ENCODE results near the gene ORM2. TPM values are rescaled to one million over a fixed set of nuclear protein-coding genes. Genes with fewer than 3 reads are reported as not detected.

The ORM2 gene
- total and polyA plus RNA-seq, 9 of the 15 experiments (the other 6 are each of a cell fraction or from before 2014, with no cell fraction given), result 0.98 TPM; not detected in 8

DNA sequence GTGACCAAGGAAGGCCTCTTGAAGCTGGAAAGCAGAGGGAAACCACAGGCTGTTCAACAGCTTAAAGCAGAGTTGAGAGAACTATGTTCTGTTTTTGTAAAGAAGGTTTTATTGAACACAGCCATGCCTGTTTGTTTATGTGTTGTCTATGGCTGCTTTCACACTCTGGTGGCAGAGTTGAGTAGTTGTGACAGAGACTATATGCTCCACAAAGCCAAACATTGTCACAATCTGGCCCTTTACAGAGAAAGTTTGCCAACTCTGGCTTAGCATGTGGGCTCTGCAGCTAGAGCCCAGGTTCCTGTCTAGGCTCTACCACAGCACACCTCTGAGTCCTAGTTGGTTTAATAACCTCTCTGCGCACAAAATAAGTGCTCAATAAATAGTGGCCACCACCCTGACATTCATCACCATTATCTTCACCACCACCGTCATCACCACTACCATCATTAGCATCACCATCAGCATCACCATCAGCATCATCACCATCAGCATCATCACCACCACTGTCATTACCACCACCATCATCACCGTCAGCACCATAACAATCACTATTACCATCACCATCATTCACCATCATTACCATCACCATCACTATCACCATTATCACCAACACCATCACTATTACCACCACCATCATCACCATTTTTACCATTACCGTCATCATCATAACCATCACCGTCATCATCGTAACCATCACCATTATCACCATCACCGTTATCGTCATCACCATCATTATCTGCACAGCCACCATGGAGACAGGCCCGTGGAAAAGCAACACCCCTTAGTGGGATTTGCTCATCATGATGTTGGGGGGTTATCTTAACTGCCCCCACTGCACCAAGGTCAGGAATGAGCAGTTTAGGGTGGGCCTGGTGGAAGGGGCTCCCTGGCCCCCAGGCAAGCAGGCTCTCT, 39.8 kb downstream of the ORM2 start:
- Histone ChIP-seq H3K4me2 (ENCODE audit: insufficient read depth, low read length) (no peak overlapping the region), H3K9ac (ENCODE audit: insufficient read depth in 1 of 2, low read depth in 2 of 2, low read length in 2 of 2) (no peak overlapping the region), H3K9me1 (ENCODE audit: control insufficient read depth, insufficient read depth, low read length) (no peaks in the 10 kb centered on the region), H4K20me1 (replicated peaks; ENCODE audit: control insufficient read depth, insufficient read depth, low read length) (no peaks in the 10 kb centered on the region; the same call in 1 of the 2 replicates), H3K79me2 (ENCODE audit: control insufficient read depth, insufficient read depth, low read length) (no peaks in the 10 kb centered on the region), H3K27ac (ENCODE audit: extremely low read depth, low read depth, low read length) (no peak overlapping the region), H2AFZ (ENCODE audit: low read depth, low read length) (no peak overlapping the region), H3K27me3 (ENCODE audit: control insufficient read depth in 2 of 2, insufficient read depth in 2 of 2, low read length in 2 of 2) (no peaks in the 10 kb centered on the region), H3K4me1 (replicated peaks in 1 of 2; ENCODE audit: control insufficient read depth in 2 of 2, insufficient read depth in 2 of 2, low read length in 2 of 2) (peaks cover 0 to 17% of the 10 kb centered on the region in 2 experiments; a peak in 2 of 5 replicates), H3K4me3 (no peak overlapping the region), H3K9me3 (replicated peaks; ENCODE audit: control insufficient read depth, insufficient read depth, low read depth, low read length) (no peaks in the 10 kb centered on the region), H3K36me3 (ENCODE audit: control insufficient read depth, insufficient read depth, low read length) (no peaks in the 10 kb centered on the region)
- no peak for ATAC-seq
- DNase-seq (ENCODE audit: extremely low read depth in 1 of 4, low spot score in 3 of 4), result no peak
- POLR2A ChIA-PET, result interaction anchor here (0.7 kb wide), 1 partner anchor 17 kb away, joined by 5 read pairs; no protein-coding TSS in a partner anchor
- intact Hi-C loops (cut with micrococcal nuclease), result no loop called here
- no TSS peak for BruUV-seq (replicated peaks)
- in situ Hi-C loops (cut with MboI), result no loop called here
- no peak for FAIRE-seq
- CTCF ChIA-PET (ENCODE audit: low intra/inter-chr PET ratio), result interaction anchor here (0.6 kb wide), 1 partner anchor 1429 kb away, joined by 3 read pairs; no protein-coding TSS in a partner anchor
- whole genome bisulfite sequencing (ENCODE audit: insufficient coverage, low coverage, missing lambda C conversion rate), result 77% methylated on average over 9 of the region's 9 CpGs
- no peak for TF ChIP-seq ZBTB17 (CRISPR knock-in tag; IDR thresholded peaks at IDR 0.05)
- TF ChIP-seq FOXA1 (IDR thresholded peaks at IDR 0.05; ENCODE audit: borderline replicate concordance), result no peak
- peak in 1 of 2 experiments; percentile 26; a peak in 1 of 4 replicates for TF ChIP-seq HDAC1 (IDR thresholded peaks at IDR 0.05)
- TF ChIP-seq EHMT2 (IDR thresholded peaks at IDR 0.05), result 0 out of 2 replicates have a peak, but pooled peaks have one; percentile 39
- peak; percentile 32; the same call in 1 of the 2 replicates for TF ChIP-seq TSC22D4 (tag; IDR thresholded peaks at IDR 0.05)
- TF ChIP-seq, protein P1, sequence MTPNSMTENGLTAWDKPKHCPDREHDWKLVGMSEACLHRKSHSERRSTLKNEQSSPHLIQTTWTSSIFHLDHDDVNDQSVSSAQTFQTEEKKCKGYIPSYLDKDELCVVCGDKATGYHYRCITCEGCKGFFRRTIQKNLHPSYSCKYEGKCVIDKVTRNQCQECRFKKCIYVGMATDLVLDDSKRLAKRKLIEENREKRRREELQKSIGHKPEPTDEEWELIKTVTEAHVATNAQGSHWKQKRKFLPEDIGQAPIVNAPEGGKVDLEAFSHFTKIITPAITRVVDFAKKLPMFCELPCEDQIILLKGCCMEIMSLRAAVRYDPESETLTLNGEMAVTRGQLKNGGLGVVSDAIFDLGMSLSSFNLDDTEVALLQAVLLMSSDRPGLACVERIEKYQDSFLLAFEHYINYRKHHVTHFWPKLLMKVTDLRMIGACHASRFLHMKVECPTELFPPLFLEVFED (CRISPR knock-in tag; conservative IDR thresholded peaks at IDR 0.05), result peak; percentile 86
- TF ChIP-seq, protein P2, sequence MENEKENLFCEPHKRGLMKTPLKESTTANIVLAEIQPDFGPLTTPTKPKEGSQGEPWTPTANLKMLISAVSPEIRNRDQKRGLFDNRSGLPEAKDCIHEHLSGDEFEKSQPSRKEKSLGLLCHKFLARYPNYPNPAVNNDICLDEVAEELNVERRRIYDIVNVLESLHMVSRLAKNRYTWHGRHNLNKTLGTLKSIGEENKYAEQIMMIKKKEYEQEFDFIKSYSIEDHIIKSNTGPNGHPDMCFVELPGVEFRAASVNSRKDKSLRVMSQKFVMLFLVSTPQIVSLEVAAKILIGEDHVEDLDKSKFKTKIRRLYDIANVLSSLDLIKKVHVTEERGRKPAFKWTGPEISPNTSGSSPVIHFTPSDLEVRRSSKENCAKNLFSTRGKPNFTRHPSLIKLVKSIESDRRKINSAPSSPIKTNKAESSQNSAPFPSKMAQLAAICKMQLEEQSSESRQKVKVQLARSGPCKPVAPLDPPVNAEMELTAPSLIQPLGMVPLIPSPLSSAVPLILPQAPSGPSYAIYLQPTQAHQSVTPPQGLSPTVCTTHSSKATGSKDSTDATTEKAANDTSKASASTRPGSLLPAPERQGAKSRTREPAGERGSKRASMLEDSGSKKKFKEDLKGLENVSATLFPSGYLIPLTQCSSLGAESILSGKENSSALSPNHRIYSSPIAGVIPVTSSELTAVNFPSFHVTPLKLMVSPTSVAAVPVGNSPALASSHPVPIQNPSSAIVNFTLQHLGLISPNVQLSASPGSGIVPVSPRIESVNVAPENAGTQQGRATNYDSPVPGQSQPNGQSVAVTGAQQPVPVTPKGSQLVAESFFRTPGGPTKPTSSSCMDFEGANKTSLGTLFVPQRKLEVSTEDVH (IDR thresholded peaks at IDR 0.05; ENCODE audit: low read depth, partially characterized antibody), result peak; percentile 41
- TF ChIP-seq SUPT5H (IDR thresholded peaks at IDR 0.05), result peak; percentile 30; the same call in 1 of the 2 replicates
- TF ChIP-seq, protein P3, sequence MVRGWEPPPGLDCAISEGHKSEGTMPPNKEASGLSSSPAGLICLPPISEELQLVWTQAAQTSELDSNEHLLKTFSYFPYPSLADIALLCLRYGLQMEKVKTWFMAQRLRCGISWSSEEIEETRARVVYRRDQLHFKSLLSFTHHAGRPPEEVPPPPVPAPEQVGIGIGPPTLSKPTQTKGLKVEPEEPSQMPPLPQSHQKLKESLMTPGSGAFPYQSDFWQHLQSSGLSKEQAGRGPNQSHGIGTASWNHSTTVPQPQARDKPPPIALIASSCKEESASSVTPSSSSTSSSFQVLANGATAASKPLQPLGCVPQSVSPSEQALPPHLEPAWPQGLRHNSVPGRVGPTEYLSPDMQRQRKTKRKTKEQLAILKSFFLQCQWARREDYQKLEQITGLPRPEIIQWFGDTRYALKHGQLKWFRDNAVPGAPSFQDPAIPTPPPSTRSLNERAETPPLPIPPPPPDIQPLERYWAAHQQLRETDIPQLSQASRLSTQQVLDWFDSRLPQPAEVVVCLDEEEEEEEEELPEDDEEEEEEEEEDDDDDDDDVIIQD (CRISPR knock-in tag; IDR thresholded peaks at IDR 0.05), result no peak
- no peak for TF ChIP-seq NFYB (IDR thresholded peaks at IDR 0.05; ENCODE audit: extremely low read depth, insufficient read length)
- no peak for TF ChIP-seq EGR1 (conservative IDR thresholded peaks at IDR 0.05)
- peak; percentile 71 for TF ChIP-seq POLR2B (IDR thresholded peaks at IDR 0.05; ENCODE audit: low read depth, partially characterized antibody)
- TF ChIP-seq, protein P4, sequence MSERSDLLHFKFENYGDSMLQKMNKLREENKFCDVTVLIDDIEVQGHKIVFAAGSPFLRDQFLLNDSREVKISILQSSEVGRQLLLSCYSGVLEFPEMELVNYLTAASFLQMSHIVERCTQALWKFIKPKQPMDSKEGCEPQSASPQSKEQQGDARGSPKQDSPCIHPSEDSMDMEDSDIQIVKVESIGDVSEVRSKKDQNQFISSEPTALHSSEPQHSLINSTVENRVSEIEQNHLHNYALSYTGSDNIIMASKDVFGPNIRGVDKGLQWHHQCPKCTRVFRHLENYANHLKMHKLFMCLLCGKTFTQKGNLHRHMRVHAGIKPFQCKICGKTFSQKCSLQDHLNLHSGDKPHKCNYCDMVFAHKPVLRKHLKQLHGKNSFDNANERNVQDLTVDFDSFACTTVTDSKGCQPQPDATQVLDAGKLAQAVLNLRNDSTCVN (CRISPR knock-in tag; IDR thresholded peaks at IDR 0.05), result peak; percentile 65; the same call in 1 of the 2 replicates

All from K562 (cell line).